Neutrophil (primary cell): ENCODE measurements around the gene PDS5A.

Experiments used
- H3K27ac ChIP-seq: fragments of 200-600 bp; sonication (generic); 2 replicates; pipeline ENCODE4 v1.5.1; 2016; ENCODE audit warnings: mild to moderate bottlenecking, moderate library complexity
- H3K27me3 ChIP-seq: fragments of 200-600 bp; sonication (generic); 2 replicates; pipeline ENCODE4 v1.6.0; 2016; ENCODE audit warnings: mild to moderate bottlenecking
- H3K36me3 ChIP-seq: fragments of 200-600 bp; sonication (generic); 2 replicates; pipeline ENCODE4 v1.5.1; 2017
- H3K4me1 ChIP-seq, 2 experiments: fragments of 200-600 bp in 1 of 2; sonication (generic) in 1 of 2; 1 replicate in 1 of 2; 2 replicates in 1 of 2; pipeline versions ENCODE4 v1.5.1 to v1.6.1; 2013 to 2016; ENCODE audit warnings: low read depth in 1 of 2, low read length in 1 of 2, mild to moderate bottlenecking in 1 of 2, moderate library complexity in 1 of 2; ENCODE audit not compliant: control insufficient read depth in 1 of 2, insufficient read depth in 1 of 2
- H3K4me3 ChIP-seq, 2 experiments: fragments of 200-600 bp in 1 of 2; sonication (generic) in 1 of 2; 1 replicate in 1 of 2; 2 replicates in 1 of 2; pipeline ENCODE4 v1.5.1; 2013 to 2016; ENCODE audit warnings: low read depth in 1 of 2, low read length in 1 of 2, mild to moderate bottlenecking in 1 of 2, moderate library complexity in 1 of 2
- H3K9me3 ChIP-seq: fragments of 200-600 bp; sonication (generic); 2 replicates; pipeline ENCODE4 v1.5.1; 2016
- TF ChIP-seq, protein P1 (sequence below): fragments of 200-600 bp; sonication (generic); IDR thresholded peaks from 2 replicates; pipeline ENCODE4 v1.5.1; 2016; ENCODE audit warnings: antibody characterized with exemption

The PDS5A gene

DNA sequence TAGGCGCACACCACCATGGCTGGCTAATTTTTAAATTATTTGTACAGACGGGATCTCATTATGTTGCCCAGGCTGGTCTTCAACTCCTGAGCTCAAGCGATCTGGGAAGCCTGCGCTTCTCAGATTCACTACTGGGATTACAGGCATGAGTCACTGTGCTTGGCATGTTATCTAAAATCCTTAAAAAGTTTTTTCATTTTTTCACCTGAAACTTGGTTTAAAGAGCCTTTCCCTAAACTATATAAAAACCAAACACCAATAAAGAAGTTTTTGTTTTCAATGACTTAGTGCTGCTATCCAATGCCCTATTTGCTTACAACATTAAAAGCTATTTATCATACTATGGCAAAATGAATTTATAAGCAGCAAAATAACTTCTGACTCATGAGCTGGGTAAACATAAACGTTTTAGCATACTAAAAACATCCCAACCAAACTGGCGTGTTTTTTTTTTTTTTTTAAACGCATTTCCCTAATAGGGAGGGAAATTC, 151.9 kb downstream of the PDS5A start:
- Histone ChIP-seq H3K4me1 (no peaks in the 10 kb centered on the region), H3K27ac (no peak overlapping the region), H3K4me3 (no peak overlapping the region), H3K9me3 (no peaks in the 10 kb centered on the region), H3K36me3 (peaks cover 36% of the 10 kb centered on the region), H3K27me3 (no peaks in the 10 kb centered on the region)
- TF ChIP-seq, protein P1, sequence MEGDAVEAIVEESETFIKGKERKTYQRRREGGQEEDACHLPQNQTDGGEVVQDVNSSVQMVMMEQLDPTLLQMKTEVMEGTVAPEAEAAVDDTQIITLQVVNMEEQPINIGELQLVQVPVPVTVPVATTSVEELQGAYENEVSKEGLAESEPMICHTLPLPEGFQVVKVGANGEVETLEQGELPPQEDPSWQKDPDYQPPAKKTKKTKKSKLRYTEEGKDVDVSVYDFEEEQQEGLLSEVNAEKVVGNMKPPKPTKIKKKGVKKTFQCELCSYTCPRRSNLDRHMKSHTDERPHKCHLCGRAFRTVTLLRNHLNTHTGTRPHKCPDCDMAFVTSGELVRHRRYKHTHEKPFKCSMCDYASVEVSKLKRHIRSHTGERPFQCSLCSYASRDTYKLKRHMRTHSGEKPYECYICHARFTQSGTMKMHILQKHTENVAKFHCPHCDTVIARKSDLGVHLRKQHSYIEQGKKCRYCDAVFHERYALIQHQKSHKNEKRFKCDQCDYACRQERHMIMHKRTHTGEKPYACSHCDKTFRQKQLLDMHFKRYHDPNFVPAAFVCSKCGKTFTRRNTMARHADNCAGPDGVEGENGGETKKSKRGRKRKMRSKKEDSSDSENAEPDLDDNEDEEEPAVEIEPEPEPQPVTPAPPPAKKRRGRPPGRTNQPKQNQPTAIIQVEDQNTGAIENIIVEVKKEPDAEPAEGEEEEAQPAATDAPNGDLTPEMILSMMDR = no peak

DNA sequence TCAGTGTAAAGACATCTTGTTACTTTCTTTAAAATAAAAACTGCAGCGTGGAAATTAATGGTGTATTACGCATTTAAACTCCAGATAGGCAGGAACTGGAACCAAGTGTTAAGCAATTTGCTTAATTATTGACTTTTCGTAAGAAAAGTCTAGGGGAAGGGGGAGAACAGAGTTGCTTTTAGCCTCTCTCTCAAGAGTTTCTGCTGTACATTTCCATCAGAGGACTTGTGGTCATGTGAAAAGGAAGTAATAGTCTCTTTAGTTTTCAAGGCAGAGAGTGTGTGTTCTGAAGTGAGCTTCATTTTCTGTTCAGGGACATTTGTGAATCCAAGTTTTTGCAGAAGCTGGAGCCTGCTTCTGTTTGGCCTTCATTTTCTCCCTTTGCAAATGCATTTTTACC, 152.6 kb downstream of the PDS5A start:
- H3K9me3 ChIP-seq = no peaks in the 10 kb centered on the region
- H3K4me3 ChIP-seq = no peak overlapping the region
- H3K27ac ChIP-seq = no peak overlapping the region
- TF ChIP-seq, protein P1 = no peak
- H3K4me1 ChIP-seq = no peaks in the 10 kb centered on the region
- peaks cover 29% of the 10 kb centered on the region for H3K36me3 ChIP-seq
- H3K27me3 ChIP-seq = no peaks in the 10 kb centered on the region

DNA sequence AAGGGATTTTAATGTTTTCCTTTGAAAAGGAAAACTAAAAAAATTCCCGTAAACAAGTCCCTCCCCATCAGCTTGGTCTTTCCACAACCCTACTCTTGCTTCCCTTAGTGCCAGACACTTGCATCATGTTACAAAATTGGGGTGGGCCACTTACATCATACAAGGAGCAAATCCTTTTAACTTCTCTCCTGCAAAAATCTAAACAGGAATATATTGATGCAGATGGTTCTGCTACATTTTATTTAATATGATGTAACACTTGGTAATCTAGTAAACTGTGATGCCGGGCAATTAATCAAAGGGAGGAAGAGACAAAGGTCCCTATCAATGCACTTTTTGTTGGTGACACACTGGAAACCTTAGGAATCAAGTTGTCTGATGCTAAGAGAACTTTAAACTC, 154.5 kb downstream of the PDS5A start:
- Histone ChIP-seq H3K9me3 (no peaks in the 10 kb centered on the region), H3K4me1 (no peaks in the 10 kb centered on the region), H3K4me3 (no peak overlapping the region), H3K27me3 (no peaks in the 10 kb centered on the region), H3K36me3 (peaks cover 16% of the 10 kb centered on the region), H3K27ac (no peak overlapping the region)
- TF ChIP-seq, protein P1 = no peak

DNA sequence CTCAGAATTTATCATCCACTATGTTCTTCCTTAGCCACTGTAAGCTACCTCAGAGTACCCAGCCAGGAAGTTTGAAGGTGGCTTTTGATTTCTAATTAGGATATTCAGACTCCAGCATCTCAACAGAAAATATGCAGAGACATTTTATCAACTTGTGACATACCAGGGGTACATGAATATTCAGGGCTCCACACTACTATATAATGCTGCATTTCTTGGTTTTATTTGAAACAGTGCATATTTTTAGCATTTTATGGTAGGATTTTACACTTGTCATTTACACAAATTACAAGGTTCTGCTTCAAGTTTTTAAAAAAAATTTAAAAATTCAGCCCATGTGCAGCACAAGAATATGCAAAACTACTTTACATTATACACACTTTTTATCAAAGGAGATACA, 155.0 kb downstream of the PDS5A start:
- Histone ChIP-seq H3K9me3 (no peaks in the 10 kb centered on the region), H3K4me3 (no peak overlapping the region), H3K27me3 (no peaks in the 10 kb centered on the region), H3K36me3 (peaks cover 11% of the 10 kb centered on the region), H3K27ac (no peak overlapping the region), H3K4me1 (no peaks in the 10 kb centered on the region)
- TF ChIP-seq, protein P1 = no peak

DNA sequence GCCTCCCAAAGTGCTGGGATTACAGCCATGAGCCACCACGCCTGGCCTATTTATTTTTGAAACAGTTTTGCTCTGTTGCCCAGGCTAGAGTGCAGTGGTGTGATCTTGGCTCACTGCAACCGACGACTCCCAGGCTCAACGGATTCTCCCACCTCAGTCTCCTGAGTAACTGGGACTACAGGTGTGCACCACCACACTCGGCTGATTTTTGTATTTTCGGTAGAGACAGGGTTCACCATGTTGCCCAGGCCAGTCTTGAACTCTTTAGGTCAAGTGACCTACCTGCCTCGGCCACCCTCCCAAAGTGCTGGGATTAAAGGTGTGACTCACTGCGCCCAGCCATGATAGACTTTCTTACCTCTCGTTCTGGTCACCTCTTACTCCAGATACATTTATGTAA, 155.8 kb downstream of the PDS5A start:
- H3K4me3 ChIP-seq = no peak overlapping the region

More for the DNA sequence above, 155.8 kb downstream of the PDS5A start:
- no peak overlapping the region for H3K27ac ChIP-seq
- H3K9me3 ChIP-seq = no peaks in the 10 kb centered on the region
- no peaks in the 10 kb centered on the region for H3K27me3 ChIP-seq
- TF ChIP-seq, protein P1 = no peak
- peaks cover 5% of the 10 kb centered on the region for H3K36me3 ChIP-seq
- H3K4me1 ChIP-seq = no peaks in the 10 kb centered on the region
